Renal pelvis (tissue), 3 donors: ENCODE measurements around the gene ACOT13. TPM values are rescaled to one million over a fixed set of nuclear protein-coding genes. Genes with fewer than 3 reads are reported as not detected.

Experiments
- polyA plus RNA-seq, 3 donors: library from polyadenylated mRNA; unstranded; fragments of 120-200 nt; gene quantifications; one replicate each; pipeline ENCODE4 v1.2.1, GENCODE V29; 2013; ENCODE audit not compliant: insufficient read length in 3 of 3

Gene ACOT13
- polyA plus RNA-seq, 3 donors = 33.6 to 41.7 (median 36.0) TPM

Other genes starting within 250 kb of the ACOT13 start
- gene GPLD1, start 177.5 kb upstream of the ACOT13 start, polyA plus RNA-seq = 1 to 10 TPM; 2.9 to 4.9 (median 4.7) TPM
- 10 to 100 TPM; 23.6 to 33.1 (median 31.9) TPM for gene ALDH5A1, start 172.1 kb upstream of the ACOT13 start, polyA plus RNA-seq
- gene KIAA0319, start 20.9 kb upstream of the ACOT13 start, polyA plus RNA-seq = under 1 TPM; 0.25 to 0.46 (median 0.31) TPM
- 10 to 100 TPM; 59.7 to 65.4 (median 63.0) TPM for gene TDP2, start 178 bp upstream of the ACOT13 start, polyA plus RNA-seq
- gene C6orf62, start 52.1 kb downstream of the ACOT13 start, polyA plus RNA-seq = 100 to 1,000 TPM; 112 to 139 (median 124) TPM
- 10 to 100 TPM; 56.4 to 60.0 (median 57.9) TPM for gene GMNN, start 107.9 kb downstream of the ACOT13 start, polyA plus RNA-seq
- not detected for gene ARMH2, start 131.8 kb downstream of the ACOT13 start, polyA plus RNA-seq